K562 (cell line): Measurements from ENCODE around the gene MYO1D. TPM values are rescaled to one million over a fixed set of nuclear protein-coding genes. Genes with fewer than 3 reads are reported as not detected.

Experiments used
- ATAC-seq: fragments of 200-7000 bp; cut with Tn5 transposase; 3 replicates; pipeline ENCODE4 v1.9.1; 2020; ENCODE audit warnings: moderate library complexity
- BruUV-seq: library from RNA; stranded (reverse); fragments of 400-500 nt; replicated peaks from 2 replicates; lab custom pipeline; 2021; lab: Mats Ljungman, UMichigan
- CTCF ChIA-PET: fragments of 300-600 bp; formaldehyde crosslinking; extraction: SDS; loops from one replicate; lab custom pipeline; 2021; ENCODE audit warnings: low intra/inter-chr PET ratio; lab: Yijun Ruan, JAX
- POLR2A ChIA-PET: fragments of 300-600, 350-650 bp; sonication (Branson Sonifier 250); formaldehyde crosslinking; extraction: SDS; loops from one replicate; lab custom pipeline; 2021; ENCODE audit warnings: antibody characterized with exemption, inconsistent platforms; lab: Yijun Ruan, JAX
- DNase-seq, 4 experiments: peaks; one replicate each; pipeline versions ENCODE4 v3.0.0 to v3.0.0-alpha.2; 2011 to 2018; ENCODE audit warnings: low spot score in 3 of 4, mixed read lengths in 3 of 4; ENCODE audit errors: extremely low read depth in 1 of 4
- FAIRE-seq: peaks from 2 replicates; lab custom pipeline; 2011; peaks lifted over from hg19 to GRCh38; lab: Jason Lieb, UNC
- H2AFZ ChIP-seq: 2 replicates; pipeline ENCODE4 v1.6.0; 2011; ENCODE audit warnings: low read depth, low read length, control low read depth, inconsistent platforms
- H3K27ac ChIP-seq: fragments of 200-600 bp; 3 replicates; pipeline ENCODE4 v1.8.0; 2011; ENCODE audit warnings: low read depth, mild to moderate bottlenecking, control low read depth, inconsistent platforms, low read length, moderate library complexity, mixed read lengths; ENCODE audit errors: extremely low read depth
- H3K27me3 ChIP-seq, 2 experiments: fragments of 300-600 bp in 1 of 2; 2 replicates in 1 of 2; 3 replicates in 1 of 2; pipeline versions ENCODE4 v1.6.0 to v1.8.0; 2011; ENCODE audit warnings: inconsistent platforms in 2 of 2, low read length in 2 of 2, mild to moderate bottlenecking in 1 of 2, mixed read lengths in 1 of 2, moderate library complexity in 1 of 2; ENCODE audit not compliant: control insufficient read depth in 2 of 2, insufficient read depth in 2 of 2
- H3K36me3 ChIP-seq: fragments of 300-600 bp; 3 replicates; pipeline ENCODE4 v1.8.0; 2011; ENCODE audit warnings: mild to moderate bottlenecking, low read length, inconsistent platforms; ENCODE audit not compliant: control insufficient read depth, insufficient read depth
- H3K4me1 ChIP-seq, 2 experiments: fragments of 200-600 bp in 1 of 2; replicated peaks in 1 of 2; 2 replicates in 1 of 2; 3 replicates in 1 of 2; pipeline versions ENCODE4 v1.5.1 to v1.8.0; 2011; ENCODE audit warnings: inconsistent platforms in 2 of 2, low read length in 2 of 2, mild to moderate bottlenecking in 1 of 2, mixed read lengths in 1 of 2, moderate library complexity in 1 of 2; ENCODE audit not compliant: control insufficient read depth in 2 of 2, insufficient read depth in 2 of 2
- H3K4me2 ChIP-seq: 2 replicates; pipeline ENCODE4 v1.6.1; 2011; ENCODE audit warnings: low read length, control low read depth, inconsistent platforms, mixed read lengths; ENCODE audit not compliant: insufficient read depth
- H3K4me3 ChIP-seq: fragments of 200-600 bp; sonication (generic), shearing (Covaris generic); 2 replicates; pipeline ENCODE4 v1.5.1; 2016; ENCODE audit warnings: control low read depth, inconsistent platforms
- H3K79me2 ChIP-seq: fragments of 200-600 bp; 3 replicates; pipeline ENCODE4 v1.8.0; 2011; ENCODE audit warnings: low read length, inconsistent platforms; ENCODE audit not compliant: control insufficient read depth, insufficient read depth
- H3K9ac ChIP-seq, 2 experiments: 2 replicates each; pipeline versions ENCODE4 v1.6.0 to v1.6.1; 2011; ENCODE audit warnings: low read depth in 2 of 2, low read length in 2 of 2, control low read depth in 1 of 2, inconsistent platforms in 1 of 2, mild to moderate bottlenecking in 1 of 2, mixed read lengths in 1 of 2; ENCODE audit not compliant: insufficient read depth in 1 of 2
- H3K9me1 ChIP-seq: one replicate; pipeline ENCODE4 v1.6.0; 2011; ENCODE audit warnings: inconsistent platforms, mild to moderate bottlenecking, low read length, moderate library complexity; ENCODE audit not compliant: control insufficient read depth, insufficient read depth
- H3K9me3 ChIP-seq: replicated peaks from 2 replicates; pipeline ENCODE4 v1.5.1; 2011; ENCODE audit warnings: low read depth, low read length, inconsistent platforms; ENCODE audit not compliant: control insufficient read depth, insufficient read depth
- H4K20me1 ChIP-seq: replicated peaks from 2 replicates; pipeline ENCODE4 v1.6.1; 2011; ENCODE audit warnings: low read length, inconsistent platforms, mixed read lengths; ENCODE audit not compliant: control insufficient read depth, insufficient read depth
- CBX8 ChIP-seq: fragments of 200-600 bp; sonication (generic); IDR thresholded peaks from 2 replicates; pipeline ENCODE4 v1.6.1; 2012; ENCODE audit warnings: borderline replicate concordance, mixed run types, low read depth, mild to moderate bottlenecking, moderate library complexity, mixed read lengths, low read length, control low read depth, inconsistent platforms; ENCODE audit not compliant: poor library complexity, severe bottlenecking; ENCODE audit errors: extremely low read depth
- CTCF ChIP-seq, 3 experiments: IDR thresholded peaks in 2 of 3; conservative IDR thresholded peaks in 1 of 3; 2 replicates each; pipeline ENCODE4 v1.5.1; 2011 to 2012; ENCODE audit warnings: low read length in 3 of 3, mild to moderate bottlenecking in 3 of 3, control low read depth in 2 of 3, improper control_type of control experiment in 1 of 3, inconsistent platforms in 1 of 3, low read depth in 1 of 3, mixed read lengths in 1 of 3, moderate library complexity in 1 of 3; ENCODE audit not compliant: insufficient read depth in 2 of 3
- DIDO1 ChIP-seq: fragments of 450-650 bp; IDR thresholded peaks from 2 replicates; pipeline ENCODE4 v1.6.1; 2016; ENCODE audit warnings: low read depth, missing biosample characterization, missing genetic modification characterization
- HDAC1 ChIP-seq, 2 experiments: fragments of 450-650 bp; IDR thresholded peaks; 2 replicates each; pipeline ENCODE4 v1.6.1; 2016 to 2017; ENCODE audit warnings: inconsistent platforms in 1 of 2, mild to moderate bottlenecking in 1 of 2, moderate library complexity in 1 of 2
- IRF2 ChIP-seq: sonication (generic); formaldehyde crosslinking; IDR thresholded peaks from 2 replicates; pipeline ENCODE4 v1.8.1; 2022; ENCODE audit warnings: mild to moderate bottlenecking, missing genetic modification reagents
- MAFK ChIP-seq: IDR thresholded peaks from 2 replicates; pipeline ENCODE4 v1.6.1; 2011; ENCODE audit warnings: low read length, improper control_type of control experiment
- MAZ ChIP-seq, 2 experiments: fragments of 450-650 bp in 1 of 2; sonication (generic) in 1 of 2; formaldehyde crosslinking; IDR thresholded peaks in 1 of 2; conservative IDR thresholded peaks in 1 of 2; 2 replicates each; pipeline versions ENCODE4 v1.4.0 to v1.5.0; 2020; ENCODE audit warnings: mild to moderate bottlenecking in 1 of 2, missing genetic modification reagents in 1 of 2
- MBD2 ChIP-seq: sonication (generic); IDR thresholded peaks from 2 replicates; pipeline ENCODE4 v1.6.1; 2016; ENCODE audit warnings: low read depth, borderline replicate concordance
- NFE2L1 ChIP-seq: fragments of 450-650 bp; IDR thresholded peaks from 2 replicates; pipeline ENCODE4 v1.6.1; 2016; ENCODE audit warnings: missing genetic modification characterization, low read depth, mild to moderate bottlenecking, missing compliant biosample characterization, moderate library complexity, borderline replicate concordance
- PRPF4 ChIP-seq: fragments of 200-400 bp; formaldehyde crosslinking; IDR thresholded peaks from one replicate; pipeline ENCODE4 v1.6.1; 2017; ENCODE audit warnings: low read length, low read depth, mild to moderate bottlenecking; ENCODE audit not compliant: insufficient read depth, poor library complexity, severe bottlenecking
- SIN3A ChIP-seq, 2 experiments: fragments of 150-350 bp in 1 of 2; IDR thresholded peaks; 2 replicates each; pipeline ENCODE4 v1.6.1; 2011 to 2016; ENCODE audit warnings: borderline replicate concordance in 2 of 2, low read depth in 2 of 2, low read length in 2 of 2, mild to moderate bottlenecking in 2 of 2, moderate library complexity in 2 of 2; ENCODE audit not compliant: control insufficient read depth in 1 of 2
- SMARCA4 ChIP-seq: fragments of 450-650 bp; IDR thresholded peaks from 2 replicates; pipeline ENCODE4 v1.6.1; 2016
- TEAD1 ChIP-seq, 2 experiments: fragments of 450-650 bp in 1 of 2; sonication (generic) in 1 of 2; formaldehyde crosslinking; IDR thresholded peaks; 2 replicates each; pipeline versions ENCODE4 v1.4.0 to v1.8.0; 2020 to 2022; ENCODE audit warnings: mild to moderate bottlenecking in 2 of 2, missing genetic modification reagents in 1 of 2
- ZKSCAN1 ChIP-seq: fragments of 150-350 bp; IDR thresholded peaks from 2 replicates; pipeline ENCODE4 v1.6.1; 2016; ENCODE audit warnings: low read depth, low read length
- ZNF695 ChIP-seq: fragments of 450-650 bp; formaldehyde crosslinking; IDR thresholded peaks from 2 replicates; pipeline ENCODE4 v1.4.0; 2020; ENCODE audit warnings: mild to moderate bottlenecking, moderate library complexity
- ZNF707 ChIP-seq: fragments of 250-450 bp; sonication (Bioruptor Pico); conservative IDR thresholded peaks from 2 replicates; pipeline ENCODE4 v1.8.0; 2022; ENCODE audit warnings: inconsistent platforms, mild to moderate bottlenecking, moderate library complexity
- ZSCAN29 ChIP-seq: fragments of 450-650 bp; IDR thresholded peaks from 2 replicates; pipeline ENCODE4 v1.6.1; 2017
- WGBS: fragments of 100-300 bp; shearing (Covaris generic); methylation state at CpG from one replicate; pipeline ENCODE4 v1.1.6; 2016; ENCODE audit warnings: low coverage, mixed read lengths; ENCODE audit not compliant: insufficient coverage; ENCODE audit errors: missing lambda C conversion rate; 5-methylcytosine and 5-hydroxymethylcytosine counted together
- in situ Hi-C: fragments of 300-500 bp; cut with MboI; formaldehyde crosslinking; loops from 4 replicates; pipeline ENCODE4 v1.15.0; 2018; ENCODE audit warnings: inconsistent platforms, mixed read lengths
- intact Hi-C: fragments of 100-400 bp; cut with micrococcal nuclease; formaldehyde crosslinking; loops from 2 replicates; pipeline ENCODE4 v1.14.2; 2022
- polyA plus RNA-seq, 8 experiments: library from polyadenylated mRNA; depleted of rRNA in 4 of 8; stranded (reverse) in 5 of 8; unstranded in 3 of 8; fragments of >200 nt; fragmentation: Nextera tagmentation in 2 of 8; fragmentation: Illumina TruSeq in 1 of 8; extraction: Ambion mirVana in 2 of 8; extraction: Trizol in 1 of 8; gene quantifications; 2 replicates each; pipeline versions ENCODE4 v1.2.1 to v1.2.3, GENCODE V29; 2011 to 2014; ENCODE audit warnings: inconsistent platforms in 1 of 8, missing spikeins in 1 of 8
- total RNA-seq, 7 experiments: library from RNA; depleted of rRNA in 6 of 7; stranded (reverse); fragments of >200 nt in 6 of 7; fragmentation: Illumina TruSeq in 2 of 7; extraction: Trizol in 2 of 7; gene quantifications; 2 replicates each; pipeline versions ENCODE4 v1.2.1 to v1.2.3, GENCODE V29; 2011 to 2021; ENCODE audit warnings: low replicate concordance in 1 of 7
- TF ChIP-seq, protein P1 (sequence below): sonication (generic); IDR thresholded peaks from 2 replicates; pipeline ENCODE4 v1.6.1; 2016

The MYO1D gene
- total and polyA plus RNA-seq, 9 of the 15 experiments (the other 6 are each of a cell fraction or from before 2014, with no cell fraction given): 2.1 to 71.2 (median 45.4) TPM

- Histone ChIP-seq H3K4me1 (peaks cover 11 to 17% of the 10 kb centered on the region in 2 experiments; a peak in 4 of 5 replicates), H3K27ac (peak overlapping the region; percentile 95), H3K9me3 (no peaks in the 10 kb centered on the region), H3K4me2 (peak overlapping the region; percentile 94), H3K9ac (peak overlapping the region; percentile 98 to 99), H3K36me3 (peaks cover 53% of the 10 kb centered on the region), H3K27me3 (no peaks in the 10 kb centered on the region), H4K20me1 (peaks cover 8% of the 10 kb centered on the region; the same call in 1 of the 2 replicates), H3K9me1 (no peaks in the 10 kb centered on the region), H3K79me2 (peaks cover 60% of the 10 kb centered on the region), H3K4me3 (peak overlapping the region; percentile 99), H2AFZ (peak overlapping the region; percentile 88)
- intact Hi-C loops: loop anchor here (2.0 to 10.0 kb wide), 2 partner anchors 70 to 102 kb away; partner anchors contain the start of gene C17orf75
- peak; percentile 67 for FAIRE-seq
- in situ Hi-C loops: no loop called here
- POLR2A ChIA-PET: interaction anchor here (0.6 to 1.6 kb wide), 8 partner anchors 17 to 814 kb away, joined by 3 to 8 read pairs (median 4); no protein-coding TSS in a partner anchor
- no TSS peak for BruUV-seq
- WGBS: under 1% methylated on average over 14 of the region's 14 CpGs
- peak; percentile 73 for ATAC-seq
- CTCF ChIA-PET: no interaction called here
- DNase-seq: peak; percentile 24 to 71 (median 39)
- TF ChIP-seq DIDO1 (tag) (no peak), CTCF (IDR thresholded peaks at IDR 0.05 in 2 of 3, conservative IDR thresholded peaks at IDR 0.05 in 1 of 3; ENCODE audit: insufficient read depth in 2 of 3, low read depth in 1 of 3, low read length in 3 of 3) (0 out of 6 replicates have a peak, but pooled peaks of 1 of the 3 experiments have one; percentile 9), MAZ (CRISPR knock-in tag; conservative IDR thresholded peaks at IDR 0.05 in 1 of 2, IDR thresholded peaks at IDR 0.05 in 1 of 2) (peak in 1 of 2 experiments; percentile 35; a peak in 1 of 4 replicates), ZSCAN29 (no peak), NFE2L1 (tag) (no peak), CBX8 (no peak), MAFK (no peak), ZKSCAN1 (0 out of 2 replicates have a peak, but pooled peaks have one; percentile 21), SIN3A (IDR thresholded peaks at IDR 0.05; ENCODE audit: borderline replicate concordance in 2 of 2, control insufficient read depth in 1 of 2, low read depth in 2 of 2, low read length in 2 of 2) (peak; percentile 8 to 53; a peak in 2 of 4 replicates), HDAC1 (IDR thresholded peaks at IDR 0.05) (peak in 1 of 2 experiments; percentile 26; a peak in 1 of 4 replicates), TEAD1 (CRISPR knock-in tag; IDR thresholded peaks at IDR 0.05) (0 out of 4 replicates have a peak, but pooled peaks of 1 of the 2 experiments have one; percentile 5), ZNF707 (CRISPR knock-in tag) (no peak), SMARCA4 (0 out of 2 replicates have a peak, but pooled peaks have one; percentile 22), IRF2 (no peak), MBD2 (0 out of 2 replicates have a peak, but pooled peaks have one; percentile 17), PRPF4 (no peak), ZNF695 (CRISPR knock-in tag) (no peak)
- TF ChIP-seq, protein P1, sequence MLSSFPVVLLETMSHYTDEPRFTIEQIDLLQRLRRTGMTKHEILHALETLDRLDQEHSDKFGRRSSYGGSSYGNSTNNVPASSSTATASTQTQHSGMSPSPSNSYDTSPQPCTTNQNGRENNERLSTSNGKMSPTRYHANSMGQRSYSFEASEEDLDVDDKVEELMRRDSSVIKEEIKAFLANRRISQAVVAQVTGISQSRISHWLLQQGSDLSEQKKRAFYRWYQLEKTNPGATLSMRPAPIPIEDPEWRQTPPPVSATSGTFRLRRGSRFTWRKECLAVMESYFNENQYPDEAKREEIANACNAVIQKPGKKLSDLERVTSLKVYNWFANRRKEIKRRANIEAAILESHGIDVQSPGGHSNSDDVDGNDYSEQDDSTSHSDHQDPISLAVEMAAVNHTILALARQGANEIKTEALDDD: peak; percentile 95
These were observed 431.9 kb downstream of the MYO1D start for GRCh38 chr17:32445074-32445415.
